Prostate gland (tissue), 2 donors: ENCODE results near the gene FBXL7.

Source experiments
- CTCF ChIP-seq, 4 experiments: fragments of 200-600 bp in 2 of 4; fragments of 450-650 bp in 2 of 4; sonication (generic) in 2 of 4; IDR thresholded peaks; 1 replicate in 3 of 4; 2 replicates in 1 of 4; pipeline ENCODE4 v1.5.1; 2016 to 2019; ENCODE audit warnings: antibody characterized with exemption in 4 of 4, mild to moderate bottlenecking in 2 of 4, moderate library complexity in 2 of 4
- POLR2A ChIP-seq: fragments of 450-650 bp; IDR thresholded peaks from one replicate; pipeline ENCODE4 v1.6.1; 2016; ENCODE audit warnings: antibody characterized with exemption, mild to moderate bottlenecking
- POLR2AphosphoS5 ChIP-seq: sonication (generic); formaldehyde crosslinking; IDR thresholded peaks from one replicate; pipeline ENCODE4 v1.6.1; 2017; ENCODE audit warnings: antibody characterized with exemption

GRCh38 chr5:15720515-15720914, 220.5 kb downstream of the FBXL7 start:
- no peak for TF ChIP-seq CTCF (IDR thresholded peaks at IDR 0.05)
- TF ChIP-seq POLR2AphosphoS5, result no peak
- TF ChIP-seq POLR2A, result no peak
